Activated CD4-positive, alpha-beta T cell treated with anti-CD3 and anti-CD28 coated beads for 36 hours (primary cell): ENCODE data around the gene ZNF143. TPM values are rescaled to one million over a fixed set of nuclear protein-coding genes. Genes with fewer than 3 reads are reported as not detected.

Experiments used
- ATAC-seq: fragments of 200-7000 bp; cut with Tn5 transposase; one replicate; pipeline ENCODE4 v1.10.0; 2021; ENCODE audit warnings: mild to moderate bottlenecking, moderate library complexity
- CTCF ChIA-PET: fragments of 350-600 bp; sonication (Branson Sonifier 250); formaldehyde crosslinking; loops from one replicate; lab custom pipeline; 2021; ENCODE audit warnings: antibody characterized with exemption; lab: Charles Lee
- POLR2A ChIA-PET: fragments of 350-600 bp; sonication (Branson Sonifier 250); formaldehyde crosslinking; loops from one replicate; lab custom pipeline; 2021; ENCODE audit warnings: antibody characterized with exemption, inconsistent platforms; lab: Charles Lee
- DNase-seq: peaks from one replicate; pipeline ENCODE4 v3.0.0-alpha.2; 2020
- H3K27ac Mint-ChIP-seq: one replicate; pipeline ENCODE4 v1.8.0; 2021; ENCODE audit warnings: mixed read lengths
- H3K27me3 Mint-ChIP-seq: one replicate; pipeline ENCODE4 v1.8.0; 2021; ENCODE audit warnings: mixed read lengths
- H3K36me3 Mint-ChIP-seq: one replicate; pipeline ENCODE4 v1.8.0; 2021; ENCODE audit warnings: low read depth, mixed read lengths
- H3K4me1 Mint-ChIP-seq: one replicate; pipeline ENCODE4 v1.8.0; 2021; ENCODE audit warnings: mixed read lengths
- H3K4me3 Mint-ChIP-seq: one replicate; pipeline ENCODE4 v1.8.0; 2021; ENCODE audit warnings: mild to moderate bottlenecking, moderate library complexity, mixed read lengths
- H3K9me3 Mint-ChIP-seq: one replicate; pipeline ENCODE4 v1.8.0; 2021; ENCODE audit warnings: low read depth, mixed read lengths
- intact Hi-C, 2 experiments: fragments of 100-400 bp; cut with DNase I in 1 of 2; cut with micrococcal nuclease in 1 of 2; formaldehyde crosslinking; loops; one replicate each; pipeline versions ENCODE4 v1.14.2 to v1.15.1; 2022 to 2024; cut with DNase I, micrococcal nuclease
- total RNA-seq, 2 experiments: library from RNA; stranded (reverse); gene quantifications; one replicate each; pipeline ENCODE4 v1.2.3, GENCODE V29; 2021

ZNF143 gene
- total RNA-seq, 2 experiments from 2014 or later, result 32.6 to 34.9 TPM

DNA sequence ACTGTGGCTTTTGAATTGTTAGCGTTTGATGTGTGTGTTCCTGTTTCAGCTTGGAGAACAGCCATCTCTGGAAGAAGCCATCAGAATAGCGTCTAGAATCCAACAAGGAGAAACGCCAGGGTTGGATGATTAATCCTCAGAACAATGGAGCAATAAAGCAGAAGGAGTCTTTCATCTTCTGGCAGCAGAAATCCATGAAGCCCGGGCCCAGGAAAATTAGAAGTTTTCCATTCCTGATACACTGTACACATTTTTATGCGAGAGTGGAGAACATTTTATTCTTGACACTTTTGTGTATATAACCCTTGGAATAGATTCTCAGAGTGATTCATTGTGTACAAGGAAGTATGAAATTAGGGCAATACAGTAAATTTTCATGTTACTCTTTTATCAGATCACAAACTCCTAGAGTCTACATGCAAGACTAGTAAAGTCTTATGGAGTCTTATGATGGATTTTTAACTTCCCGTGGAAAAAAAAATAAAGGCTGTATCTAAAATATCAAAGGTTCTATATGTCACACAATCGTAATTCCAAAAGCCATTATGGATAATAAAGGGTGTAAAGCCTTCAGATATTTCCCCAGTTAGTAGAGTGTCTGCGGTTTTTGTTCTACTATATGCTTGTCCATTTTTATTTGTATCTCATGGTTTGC is 66.8 kb downstream of the ZNF143 start:
- H3K36me3 Mint-ChIP-seq, result peaks cover 14% of the 10 kb centered on the region
- CTCF ChIA-PET, result no interaction called here
- DNase-seq (no peak), ATAC-seq (no peak)
- H3K9me3 Mint-ChIP-seq, result no peaks in the 10 kb centered on the region
- peak overlapping the region; percentile 11 for H3K27ac Mint-ChIP-seq
- H3K27me3 Mint-ChIP-seq, result no peaks in the 10 kb centered on the region
- POLR2A ChIA-PET, result no interaction called here
- no peaks in the 10 kb centered on the region for H3K4me1 Mint-ChIP-seq
- H3K4me3 Mint-ChIP-seq, result no peak overlapping the region
- intact Hi-C loops, result no loop called here

- H3K9me3 Mint-ChIP-seq, result no peaks in the 10 kb centered on the region
- H3K4me1 Mint-ChIP-seq, result no peaks in the 10 kb centered on the region
- ATAC-seq (no peak), DNase-seq (no peak)
- intact Hi-C loops, result no loop called here
- H3K36me3 Mint-ChIP-seq, result peaks cover 11% of the 10 kb centered on the region
- H3K4me3 Mint-ChIP-seq, result no peak overlapping the region
- ChIA-PET CTCF (no interaction called here), POLR2A (no interaction called here)
- H3K27ac Mint-ChIP-seq, result no peak overlapping the region
- no peaks in the 10 kb centered on the region for H3K27me3 Mint-ChIP-seq
Measured at GRCh38 chr11:9528136-9528501, 67.3 kb downstream of the ZNF143 start.

DNA sequence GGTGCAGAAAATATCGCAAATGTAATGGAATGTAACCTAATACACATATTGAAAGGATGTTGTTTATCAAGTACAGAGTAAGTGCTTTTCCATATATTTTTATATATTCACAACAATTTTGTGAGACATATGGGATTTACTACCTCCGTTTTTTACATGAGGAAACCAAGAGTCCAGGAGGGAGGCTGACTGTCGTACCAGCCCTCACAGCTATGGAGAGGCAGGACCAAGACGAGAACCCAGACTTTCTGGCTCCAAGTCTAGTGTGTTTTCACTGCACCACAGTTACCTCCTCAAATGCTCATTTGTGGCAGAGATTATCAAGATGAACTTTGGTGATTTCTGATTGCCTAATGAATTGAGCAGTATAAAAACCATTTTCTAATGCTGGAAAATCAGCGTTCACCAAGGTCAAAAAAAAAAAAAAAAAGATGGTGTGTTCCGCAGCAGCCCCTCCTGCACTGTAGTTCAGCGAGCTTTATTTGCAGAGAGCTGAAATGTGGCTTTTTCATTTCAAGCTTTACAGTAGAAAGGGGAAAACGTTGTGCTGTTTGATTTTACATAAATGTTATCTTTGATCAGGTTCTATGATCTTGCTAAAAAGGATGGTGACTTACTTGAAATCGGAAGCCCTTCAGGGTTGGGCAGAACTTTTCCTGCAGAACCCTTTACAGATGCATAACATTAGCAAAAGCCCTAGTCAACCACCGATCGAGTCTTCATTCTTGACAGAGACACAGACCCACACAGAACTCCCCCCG is 67.9 kb downstream of the ZNF143 start:
- Mint-ChIP-seq H3K4me3 (no peak overlapping the region), H3K36me3 (peaks cover 10% of the 10 kb centered on the region), H3K27ac (no peak overlapping the region), H3K27me3 (no peaks in the 10 kb centered on the region), H3K9me3 (no peaks in the 10 kb centered on the region), H3K4me1 (no peaks in the 10 kb centered on the region)
- CTCF ChIA-PET, result no interaction called here
- DNase-seq, result no peak
- intact Hi-C loops, result no loop called here
- POLR2A ChIA-PET, result no interaction called here
- ATAC-seq, result no peak

DNA sequence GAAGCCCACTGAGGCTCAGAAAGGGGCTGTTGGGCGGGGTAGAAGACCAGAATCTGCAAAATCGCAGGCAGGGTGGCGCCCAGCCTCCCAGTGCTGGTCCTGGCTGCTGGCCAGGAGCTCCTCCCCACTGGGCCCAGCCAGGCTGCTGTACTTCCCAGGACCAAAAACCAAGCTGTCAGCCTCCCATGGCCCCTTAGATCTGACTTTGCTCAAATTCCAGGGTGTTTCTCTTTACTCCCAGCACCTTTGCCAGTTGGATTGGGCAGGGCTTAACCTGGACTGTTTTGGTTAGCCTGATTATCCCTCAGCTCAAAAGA is 68.5 kb downstream of the ZNF143 start:
- Mint-ChIP-seq H3K27ac (no peak overlapping the region), H3K27me3 (no peaks in the 10 kb centered on the region), H3K4me3 (no peak overlapping the region), H3K9me3 (no peaks in the 10 kb centered on the region), H3K4me1 (no peaks in the 10 kb centered on the region), H3K36me3 (peaks cover 10% of the 10 kb centered on the region)
- CTCF ChIA-PET, result interaction anchor here (1.1 kb wide), 1 partner anchor 47 kb away, joined by 3 read pairs; no protein-coding TSS in a partner anchor
- no peak for ATAC-seq
- no peak for DNase-seq
- intact Hi-C loops, result no loop called here
- POLR2A ChIA-PET, result no interaction called here

GRCh38 chr11:9530020-9530621 is 69.3 kb downstream of the ZNF143 start:
- Mint-ChIP-seq H3K27me3 (no peaks in the 10 kb centered on the region), H3K36me3 (peaks cover 10% of the 10 kb centered on the region), H3K9me3 (no peaks in the 10 kb centered on the region), H3K27ac (no peak overlapping the region), H3K4me1 (no peaks in the 10 kb centered on the region), H3K4me3 (no peak overlapping the region)
- no peak for DNase-seq
- intact Hi-C loops, result loop anchor here in 1 of 2 experiments (10.0 kb wide), 1 partner anchor 795 kb away; no protein-coding TSS in a partner anchor
- POLR2A ChIA-PET, result no interaction called here
- no peak for ATAC-seq
- CTCF ChIA-PET, result interaction anchor here (1.1 to 1.2 kb wide), 2 partner anchors 47 to 83 kb away, joined by 3 read pairs; no protein-coding TSS in a partner anchor

- POLR2A ChIA-PET, result no interaction called here
- H3K27me3 Mint-ChIP-seq, result no peaks in the 10 kb centered on the region
- H3K4me1 Mint-ChIP-seq, result no peaks in the 10 kb centered on the region
- H3K27ac Mint-ChIP-seq, result no peak overlapping the region
- H3K4me3 Mint-ChIP-seq, result no peak overlapping the region
- CTCF ChIA-PET, result interaction anchor here (0.6 to 1.2 kb wide), 2 partner anchors 82 to 443 kb away, joined by 3 to 4 read pairs; no protein-coding TSS in a partner anchor
- ATAC-seq (no peak), DNase-seq (no peak)
- intact Hi-C loops, result loop anchor here in 1 of 2 experiments (10.0 kb wide), 1 partner anchor 794 kb away; no protein-coding TSS in a partner anchor
- H3K9me3 Mint-ChIP-seq, result no peaks in the 10 kb centered on the region
- peaks cover 10% of the 10 kb centered on the region for H3K36me3 Mint-ChIP-seq
Measured at GRCh38 chr11:9530901-9531625, 70.3 kb downstream of the ZNF143 start.

DNA sequence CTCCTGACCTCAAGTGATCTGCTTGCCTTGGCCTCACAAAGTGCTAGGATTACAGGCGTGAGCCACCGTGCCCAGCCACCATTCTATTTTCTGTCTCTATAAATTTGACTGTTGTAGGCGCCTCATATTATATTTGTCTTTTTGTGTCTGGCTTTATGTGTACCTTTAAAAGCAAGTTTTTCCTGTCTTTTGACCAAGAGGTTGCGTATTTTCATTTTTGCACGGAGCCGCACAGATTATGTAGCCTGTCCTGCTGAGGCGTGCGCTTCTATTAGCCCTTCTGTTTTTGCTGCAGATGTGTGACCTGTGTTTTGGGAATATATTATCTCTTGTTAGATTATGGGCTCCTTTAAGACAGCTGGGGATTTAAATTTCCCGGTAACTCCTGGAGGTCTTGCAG is 72.2 kb downstream of the ZNF143 start:
- POLR2A ChIA-PET, result no interaction called here
- H3K27ac Mint-ChIP-seq, result no peak overlapping the region
- H3K36me3 Mint-ChIP-seq, result no peaks in the 10 kb centered on the region
- ATAC-seq (no peak), DNase-seq (no peak)
- H3K27me3 Mint-ChIP-seq, result no peaks in the 10 kb centered on the region
- CTCF ChIA-PET, result interaction anchor here (0.7 to 3.4 kb wide), 9 partner anchors 8 to 747 kb away, joined by 3 to 69 read pairs (median 4); no protein-coding TSS in a partner anchor
- no peaks in the 10 kb centered on the region for H3K4me1 Mint-ChIP-seq
- intact Hi-C loops, result loop anchor here in 1 of 2 experiments (10.0 kb wide), 1 partner anchor 792 kb away; no protein-coding TSS in a partner anchor
- no peak overlapping the region for H3K4me3 Mint-ChIP-seq
- H3K9me3 Mint-ChIP-seq, result no peaks in the 10 kb centered on the region

- no peak for DNase-seq
- POLR2A ChIA-PET, result no interaction called here
- Mint-ChIP-seq H3K4me3 (no peak overlapping the region), H3K27me3 (no peaks in the 10 kb centered on the region), H3K9me3 (no peaks in the 10 kb centered on the region), H3K36me3 (no peaks in the 10 kb centered on the region), H3K27ac (no peak overlapping the region), H3K4me1 (no peaks in the 10 kb centered on the region)
- CTCF ChIA-PET, result interaction anchor here (0.7 to 3.4 kb wide), 15 partner anchors 8 to 748 kb away, joined by 3 to 69 read pairs (median 6); no protein-coding TSS in a partner anchor
- ATAC-seq, result no peak
- intact Hi-C loops, result loop anchor here in 1 of 2 experiments (2.0 to 10.0 kb wide), 2 partner anchors 39 to 791 kb away; partner anchors contain the start of gene WEE1
Measured at GRCh38 chr11:9533736-9534473, 73.1 kb downstream of the ZNF143 start.

- DNase-seq, result peak; percentile 91
- no peaks in the 10 kb centered on the region for H3K36me3 Mint-ChIP-seq
- H3K27ac Mint-ChIP-seq, result no peak overlapping the region
- POLR2A ChIA-PET, result interaction anchor here (0.5 to 1.1 kb wide), 6 partner anchors 9 to 139 kb away, joined by 3 to 6 read pairs (median 4); partner anchors contain the start of gene WEE1
- peak; percentile 71 for ATAC-seq
- H3K9me3 Mint-ChIP-seq, result no peaks in the 10 kb centered on the region
- H3K4me3 Mint-ChIP-seq, result no peak overlapping the region
- no peaks in the 10 kb centered on the region for H3K4me1 Mint-ChIP-seq
- intact Hi-C loops, result loop anchor here (1.0 to 10.0 kb wide), 6 partner anchors 37 to 790 kb away; partner anchors contain the start of gene WEE1 (in 2 of the 2)
- CTCF ChIA-PET, result interaction anchor here (0.6 to 3.4 kb wide), 62 partner anchors 10 to 1567 kb away, joined by 3 to 69 read pairs (median 4); partner anchors contain the start of gene WEE1
- no peaks in the 10 kb centered on the region for H3K27me3 Mint-ChIP-seq
Measured at GRCh38 chr11:9535189-9535781, 74.5 kb downstream of the ZNF143 start.

DNA sequence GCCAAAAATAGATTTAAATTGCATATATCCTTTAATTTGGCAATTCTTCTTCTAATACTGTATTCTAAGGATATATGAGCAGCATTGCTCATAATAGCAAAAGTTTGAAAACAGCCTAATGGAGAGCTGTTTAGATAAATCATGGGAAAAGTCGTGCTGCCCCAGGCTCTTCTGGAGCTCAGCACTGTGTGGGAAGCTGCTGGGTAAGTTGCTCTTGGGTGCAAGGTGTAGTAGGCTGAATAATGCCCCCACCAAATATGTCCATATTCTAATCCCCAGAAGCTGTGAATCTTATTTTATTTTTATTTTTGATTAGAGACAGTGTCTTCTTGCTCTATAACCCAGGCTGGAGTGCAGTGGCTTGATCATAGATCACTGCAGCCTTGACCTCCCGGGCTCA is 77.7 kb downstream of the ZNF143 start:
- CTCF ChIA-PET, result interaction anchor here (0.6 to 1.7 kb wide), 4 partner anchors 79 to 651 kb away, joined by 3 to 5 read pairs (median 3); no protein-coding TSS in a partner anchor

More for the DNA sequence above, 77.7 kb downstream of the ZNF143 start:
- H3K4me3 Mint-ChIP-seq, result no peak overlapping the region
- no peaks in the 10 kb centered on the region for H3K36me3 Mint-ChIP-seq
- no peaks in the 10 kb centered on the region for H3K4me1 Mint-ChIP-seq
- H3K9me3 Mint-ChIP-seq, result no peaks in the 10 kb centered on the region
- no peak overlapping the region for H3K27ac Mint-ChIP-seq
- H3K27me3 Mint-ChIP-seq, result no peaks in the 10 kb centered on the region
- ATAC-seq (no peak), DNase-seq (no peak)
- POLR2A ChIA-PET, result no interaction called here
- intact Hi-C loops, result loop anchor here (5.0 to 10.0 kb wide), 2 partner anchors 34 to 786 kb away; partner anchors contain the start of gene WEE1 (in 1 of the 2)
